H1 (cell line): ENCODE data around the gene ACAD10. TPM values are rescaled to one million over a fixed set of nuclear protein-coding genes. Genes with fewer than 3 reads are reported as not detected.

Experiments
- CTCF ChIA-PET: fragments of 300-600 bp; sonication (Branson Sonifier 250); formaldehyde crosslinking; loops from one replicate; lab custom pipeline; 2021; ENCODE audit not compliant: partially characterized antibody; lab: Charles Lee
- POLR2A ChIA-PET: fragments of 300-600 bp; sonication (Branson Sonifier 250); formaldehyde crosslinking; loops from one replicate; lab custom pipeline; 2021; ENCODE audit warnings: inconsistent platforms; ENCODE audit not compliant: partially characterized antibody; lab: Charles Lee
- DNase-seq, 2 experiments: peaks; one replicate each; pipeline versions ENCODE4 v3.0.0 to v3.0.0-alpha.2; 2010 to 2022; ENCODE audit warnings: low spot score in 2 of 2, low read depth in 1 of 2, mixed read lengths in 1 of 2
- FAIRE-seq: peaks from 2 replicates; lab custom pipeline; 2011; peaks lifted over from hg19 to GRCh38; lab: Jason Lieb, UNC
- H2AFZ ChIP-seq: 2 replicates; pipeline ENCODE4 v1.8.1; 2012; ENCODE audit warnings: low read length, inconsistent platforms
- H2AK5ac ChIP-seq: 2 replicates; pipeline ENCODE4 v1.6.1; 2013; ENCODE audit warnings: low read depth, low read length
- H2BK120ac ChIP-seq: replicated peaks from 2 replicates; pipeline ENCODE3; 2013; ENCODE audit warnings: low read depth, low read length, inconsistent platforms
- H2BK12ac ChIP-seq: 2 replicates; pipeline ENCODE4 v1.6.1; 2013; ENCODE audit warnings: low read depth, low read length
- H2BK15ac ChIP-seq: 2 replicates; pipeline ENCODE4 v1.6.1; 2013; ENCODE audit warnings: low read length
- H2BK20ac ChIP-seq: 2 replicates; pipeline ENCODE4 v1.6.1; 2013; ENCODE audit warnings: low read length
- H2BK5ac ChIP-seq: 2 replicates; pipeline ENCODE4 v1.6.1; 2013; ENCODE audit warnings: low read depth, low read length
- H3K14ac ChIP-seq: 2 replicates; pipeline ENCODE4 v1.6.1; 2013; ENCODE audit warnings: inconsistent platforms; ENCODE audit not compliant: insufficient read length
- H3K18ac ChIP-seq: 2 replicates; pipeline ENCODE4 v1.6.1; 2013; ENCODE audit warnings: low read length; ENCODE audit errors: extremely low read depth
- H3K23ac ChIP-seq: 2 replicates; pipeline ENCODE4 v1.6.1; 2013; ENCODE audit warnings: inconsistent platforms; ENCODE audit not compliant: insufficient read length
- H3K23me2 ChIP-seq: 2 replicates; pipeline ENCODE4 v1.6.1; 2013; ENCODE audit warnings: low read depth, low read length
- H3K27ac ChIP-seq: 2 replicates; pipeline ENCODE4 v1.6.1; 2011; ENCODE audit warnings: low read depth, low read length, inconsistent platforms
- H3K27me3 ChIP-seq, 4 experiments: replicated peaks in 1 of 4; 1 replicate in 1 of 4; 2 replicates in 3 of 4; pipeline versions ENCODE4 v1.6.1 to v1.8.1; 2011 to 2013; ENCODE audit warnings: low read length in 3 of 4, mild to moderate bottlenecking in 3 of 4, inconsistent platforms in 2 of 4, mixed read lengths in 2 of 4, moderate library complexity in 1 of 4; ENCODE audit not compliant: control insufficient read depth in 3 of 4, insufficient read depth in 3 of 4; ENCODE audit errors: extremely low read depth in 1 of 4
- H3K36me3 ChIP-seq, 4 experiments: 2 replicates each; pipeline versions ENCODE4 v1.6.1 to v1.8.1; 2011 to 2013; ENCODE audit warnings: mild to moderate bottlenecking in 4 of 4, low read length in 3 of 4, moderate library complexity in 2 of 4, control low read depth in 1 of 4, inconsistent platforms in 1 of 4; ENCODE audit not compliant: insufficient read depth in 4 of 4, control insufficient read depth in 2 of 4
- H3K4ac ChIP-seq: replicated peaks from 2 replicates; pipeline ENCODE3; 2013; ENCODE audit warnings: low read length, low read depth, mixed read lengths, inconsistent platforms; ENCODE audit not compliant: insufficient read length
- H3K4me1 ChIP-seq, 4 experiments: replicated peaks in 1 of 4; 1 replicate in 1 of 4; 2 replicates in 3 of 4; pipeline versions ENCODE4 v1.6.1 to v1.8.1; 2011 to 2013; ENCODE audit warnings: low read length in 3 of 4, inconsistent platforms in 2 of 4, mixed read lengths in 1 of 4; ENCODE audit not compliant: insufficient read depth in 4 of 4, control insufficient read depth in 3 of 4
- H3K4me2 ChIP-seq, 2 experiments: 2 replicates each; pipeline versions ENCODE4 v1.6.1 to v1.8.1; 2011 to 2013; ENCODE audit warnings: low read depth in 2 of 2, low read length in 2 of 2, control low read depth in 1 of 2, inconsistent platforms in 1 of 2, mild to moderate bottlenecking in 1 of 2; ENCODE audit not compliant: insufficient read depth in 1 of 2
- H3K4me3 ChIP-seq, 4 experiments: fragments of 200-600, 300-600 bp in 1 of 4; sonication (generic), shearing (Covaris generic), sonication (Bioruptor Twin) in 1 of 4; 2 replicates each; pipeline versions ENCODE4 v1.5.1 to v1.8.1; 2011 to 2016; ENCODE audit warnings: low read length in 4 of 4, low read depth in 3 of 4, control low read depth in 2 of 4, inconsistent platforms in 2 of 4, mild to moderate bottlenecking in 2 of 4, mixed read lengths in 1 of 4, moderate library complexity in 1 of 4; ENCODE audit not compliant: insufficient read depth in 2 of 4; ENCODE audit errors: extremely low read depth in 1 of 4
- H3K56ac ChIP-seq: replicated peaks from 2 replicates; pipeline ENCODE3; 2013; ENCODE audit warnings: low read depth, mild to moderate bottlenecking, mixed read lengths, low read length, inconsistent platforms; ENCODE audit not compliant: insufficient read length
- H3K79me1 ChIP-seq: 2 replicates; pipeline ENCODE4 v1.6.1; 2013; ENCODE audit warnings: low read depth, low read length, control low read depth
- H3K79me2 ChIP-seq, 2 experiments: 2 replicates each; pipeline versions ENCODE4 v1.6.1 to v1.8.1; 2012 to 2013; ENCODE audit warnings: low read length in 2 of 2, mild to moderate bottlenecking in 2 of 2, inconsistent platforms in 1 of 2; ENCODE audit not compliant: insufficient read depth in 2 of 2, control insufficient read depth in 1 of 2
- H3K9ac ChIP-seq, 4 experiments: replicated peaks in 1 of 4; 1 replicate in 1 of 4; 2 replicates in 3 of 4; pipeline versions ENCODE4 v1.6.1 to v1.8.1; 2011 to 2013; ENCODE audit warnings: low read depth in 3 of 4, low read length in 3 of 4, control low read depth in 2 of 4, mild to moderate bottlenecking in 2 of 4, moderate library complexity in 2 of 4, inconsistent platforms in 1 of 4; ENCODE audit errors: extremely low read depth in 1 of 4
- H3K9me3 ChIP-seq, 2 experiments: 2 replicates each; pipeline versions ENCODE4 v1.6.1 to v1.8.1; 2012 to 2013; ENCODE audit warnings: mild to moderate bottlenecking in 2 of 2, moderate library complexity in 2 of 2, control low read depth in 1 of 2, inconsistent platforms in 1 of 2, low read depth in 1 of 2, low read length in 1 of 2, mixed read lengths in 1 of 2; ENCODE audit not compliant: insufficient read depth in 2 of 2
- H4K20me1 ChIP-seq, 2 experiments: replicated peaks in 1 of 2; 2 replicates each; pipeline versions ENCODE3 to v1.8.1; 2011 to 2013; ENCODE audit warnings: inconsistent platforms in 2 of 2, low read length in 2 of 2, mild to moderate bottlenecking in 1 of 2; ENCODE audit not compliant: insufficient read depth in 2 of 2, control insufficient read depth in 1 of 2
- H4K5ac ChIP-seq: 2 replicates; pipeline ENCODE4 v1.6.1; 2013; ENCODE audit warnings: low read length, low read depth, mixed read lengths, inconsistent platforms; ENCODE audit not compliant: insufficient read length
- H4K8ac ChIP-seq: 2 replicates; pipeline ENCODE4 v1.8.0; 2013; ENCODE audit warnings: mild to moderate bottlenecking, moderate library complexity, low read length, inconsistent platforms; ENCODE audit not compliant: insufficient read depth; ENCODE audit errors: extremely low read depth
- H4K91ac ChIP-seq: replicated peaks from 2 replicates; pipeline ENCODE3; 2013; ENCODE audit warnings: low read length, mixed read lengths, inconsistent platforms; ENCODE audit not compliant: insufficient read length
- BCL11A ChIP-seq, 2 experiments: IDR thresholded peaks; one replicate each; pipeline ENCODE4 v1.6.1; 2011; ENCODE audit warnings: low read depth in 2 of 2, low read length in 2 of 2, mild to moderate bottlenecking in 2 of 2
- CBX5 ChIP-seq: fragments of 300-800, 300-1000 bp; sonication (generic); IDR thresholded peaks from 2 replicates; pipeline ENCODE4 v1.7.1; 2016; ENCODE audit warnings: antibody characterized with exemption, low read length, low read depth
- CBX8 ChIP-seq: fragments of 300-800, 300-1000 bp; sonication (generic); IDR thresholded peaks from 2 replicates; pipeline ENCODE4 v1.7.1; 2016; ENCODE audit warnings: low read depth, low read length, borderline replicate concordance
- CHD1 ChIP-seq: IDR thresholded peaks from 2 replicates; pipeline ENCODE4 v1.6.1; 2012; ENCODE audit warnings: low read depth, low read length, improper control_type of control experiment
- CTBP2 ChIP-seq: IDR thresholded peaks from 2 replicates; pipeline ENCODE4 v1.7.0; 2011; ENCODE audit warnings: borderline replicate concordance, mild to moderate bottlenecking, moderate library complexity, mixed read lengths, low read length; ENCODE audit not compliant: insufficient read depth, insufficient read length
- EGR1 ChIP-seq: IDR thresholded peaks from 2 replicates; pipeline ENCODE4 v1.6.1; 2011; ENCODE audit warnings: low read depth, low read length, borderline replicate concordance
- GABPA ChIP-seq: IDR thresholded peaks from 2 replicates; pipeline ENCODE4 v1.6.1; 2011; ENCODE audit warnings: mild to moderate bottlenecking, low read length, moderate library complexity, borderline replicate concordance; ENCODE audit not compliant: insufficient read depth
- HDAC6 ChIP-seq: IDR thresholded peaks from one replicate; pipeline ENCODE4 v1.7.1; 2012; ENCODE audit warnings: low read depth, mild to moderate bottlenecking, inconsistent platforms, low read length, moderate library complexity
- NRF1 ChIP-seq: IDR thresholded peaks from 2 replicates; pipeline ENCODE4 v1.6.1; 2011; ENCODE audit warnings: mild to moderate bottlenecking, low read depth, low read length, improper control_type of control experiment
- PHF8 ChIP-seq: fragments of 200-600 bp; sonication (generic); conservative IDR thresholded peaks from 2 replicates; pipeline ENCODE4 v1.7.1; 2012; ENCODE audit warnings: low read depth, mild to moderate bottlenecking, inconsistent platforms, low read length, moderate library complexity
- RNF2 ChIP-seq: fragments of 200-900, 300-1000 bp; sonication (generic); IDR thresholded peaks from 2 replicates; pipeline ENCODE4 v1.7.1; 2016; ENCODE audit warnings: borderline replicate concordance, low read depth, mild to moderate bottlenecking, antibody characterized with exemption, low read length; ENCODE audit not compliant: poor library complexity, severe bottlenecking; ENCODE audit errors: missing control alignments
- TEAD4 ChIP-seq: IDR thresholded peaks from 2 replicates; pipeline ENCODE4 v1.6.1; 2012; ENCODE audit warnings: low read depth, low read length, inconsistent platforms, mixed read lengths
- WGBS, 2 experiments: shearing (Covaris generic) in 1 of 2; methylation state at CpG; one replicate each; pipeline versions ENCODE4 v1.1.6 to v1.1.7; 2013 to 2015; ENCODE audit warnings: low lambda C conversion rate in 2 of 2, mixed read lengths in 2 of 2, inconsistent platforms in 1 of 2, low coverage in 1 of 2, missing lambda C conversion rate in 1 of 2; ENCODE audit not compliant: insufficient replicate concordance in 2 of 2, insufficient coverage in 1 of 2, insufficient read length in 1 of 2; ENCODE audit errors: extremely low coverage in 1 of 2, missing lambda C conversion rate in 1 of 2; 5-methylcytosine and 5-hydroxymethylcytosine counted together
- polyA plus RNA-seq, 7 experiments: library from polyadenylated mRNA; depleted of rRNA in 3 of 7; stranded (reverse) in 5 of 7; unstranded in 2 of 7; fragments of >200 nt in 5 of 7; fragments of 200-250 nt in 2 of 7; gene quantifications; 1 replicate in 5 of 7; 2 replicates in 1 of 7; 4 replicates in 1 of 7; pipeline versions ENCODE4 v1.2.1 to v1.2.3, GENCODE V29; 2011 to 2013; ENCODE audit warnings: missing spikeins in 2 of 7, mixed read lengths in 2 of 7
- total RNA-seq: library from RNA; stranded (reverse); fragmentation: NEBNext Ultra II Directional; extraction: Animal tissue kit (Norgen Biotek cat#: 25700); gene quantifications from 2 replicates; pipeline ENCODE4 v1.2.1, GENCODE V29; 2021
- TF ChIP-seq, protein P1 (sequence below): IDR thresholded peaks from 2 replicates; pipeline ENCODE4 v1.6.1; 2012; ENCODE audit warnings: inconsistent platforms

Gene ACAD10
- total and polyA plus RNA-seq, 2 of the 8 experiments (the other 6 are each of a cell fraction or from before 2014, with no cell fraction given) = 17.3 to 23.3 TPM

DNA sequence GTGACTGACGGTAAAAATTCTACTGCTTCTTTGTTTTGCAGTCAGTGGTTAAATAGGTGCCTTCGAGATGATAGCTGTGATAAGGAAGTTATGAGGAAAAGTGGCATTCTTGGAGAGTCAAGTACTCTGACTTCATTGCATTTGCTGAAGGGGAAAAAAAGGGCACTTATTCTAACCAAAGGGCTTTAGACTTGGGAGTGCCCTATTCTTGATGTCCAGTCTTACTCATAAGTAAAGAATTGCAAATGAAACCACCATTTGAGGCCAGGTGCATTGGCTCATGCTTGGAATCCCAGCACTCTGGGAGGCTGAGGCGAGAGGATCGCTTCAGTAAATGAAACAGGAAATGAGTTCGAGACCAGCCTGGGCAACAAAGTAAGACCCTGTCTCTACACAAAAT lies 40.4 kb upstream of the ACAD10 start:
- Histone ChIP-seq H2AFZ (no peak overlapping the region), H3K4me1 (no peaks in the 10 kb centered on the region), H3K18ac (no peak overlapping the region), H2BK120ac (no peak overlapping the region), H2BK5ac (no peak overlapping the region; the same call in 1 of the 2 replicates), H3K23ac (no peak overlapping the region), H2BK20ac (no peak overlapping the region), H3K27ac (no peak overlapping the region), H3K9ac (no peak overlapping the region), H4K5ac (no peak overlapping the region), H3K4me2 (no peak overlapping the region), H3K79me2 (no peaks in the 10 kb centered on the region), H3K23me2 (no peaks in the 10 kb centered on the region), H2BK15ac (no peak overlapping the region), H3K36me3 (peaks cover 0 to 57% (median 25%) of the 10 kb centered on the region in 4 experiments), H3K14ac (no peak overlapping the region), H4K91ac (no peak overlapping the region), H3K56ac (no peak overlapping the region), H3K27me3 (no peaks in the 10 kb centered on the region), H3K4me3 (no peak overlapping the region), H4K20me1 (no peaks in the 10 kb centered on the region), H2BK12ac (no peak overlapping the region), H3K79me1 (no peaks in the 10 kb centered on the region; the same call in 1 of the 2 replicates), H3K9me3 (no peaks in the 10 kb centered on the region), H4K8ac (no peak overlapping the region), H3K4ac (no peak overlapping the region), H2AK5ac (no peak overlapping the region)
- ChIA-PET CTCF (interaction anchor here (0.6 to 1.6 kb wide), 2 partner anchors 18 to 522 kb away, joined by 3 to 5 read pairs; no protein-coding TSS in a partner anchor), POLR2A (interaction anchor here (0.6 kb wide), 1 partner anchor 135 kb away, joined by 3 read pairs; no protein-coding TSS in a partner anchor)
- WGBS, 2 experiments = 94% methylated on average over 5 of the region's 5 CpGs; no CpG with 5 or more reads in 1 of the 2 experiments
- DNase-seq (no peak), FAIRE-seq (no peak)
- TF ChIP-seq CTBP2 (no peak), CBX5 (no peak), HDAC6 (no peak), GABPA (no peak), BCL11A (IDR thresholded peaks at IDR 0.05; ENCODE audit: low read depth in 2 of 2, low read length in 2 of 2) (no peak), CBX8 (no peak), TEAD4 (no peak), RNF2 (no peak), PHF8 (no peak), CHD1 (no peak), NRF1 (no peak), EGR1 (no peak)
- TF ChIP-seq, protein P1, sequence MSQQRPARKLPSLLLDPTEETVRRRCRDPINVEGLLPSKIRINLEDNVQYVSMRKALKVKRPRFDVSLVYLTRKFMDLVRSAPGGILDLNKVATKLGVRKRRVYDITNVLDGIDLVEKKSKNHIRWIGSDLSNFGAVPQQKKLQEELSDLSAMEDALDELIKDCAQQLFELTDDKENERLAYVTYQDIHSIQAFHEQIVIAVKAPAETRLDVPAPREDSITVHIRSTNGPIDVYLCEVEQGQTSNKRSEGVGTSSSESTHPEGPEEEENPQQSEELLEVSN = no peak
